ENCODE results near the gene NTNG1.

- TF ChIP-seq POLR2A (IDR thresholded peaks at IDR 0.05) (no peak), CTCF (IDR thresholded peaks at IDR 0.05) (no peak)
Measured at GRCh38 chr1:107454791-107455190, 314.0 kb downstream of the NTNG1 start.
